T-helper 2 cell treated with Interferon-gamma antibody and Interleukin-4, amounts not matched to agents 5 μg/mL and 100 μg/mL, for 36 hours (primary cell): ENCODE measurements around the gene TESK2.
A peak's percentile ranks its signal among the peaks of the same experiment; 100 is the strongest.
"Not testable (repeated sequence)": the region's sequence is repeated elsewhere in the genome, so short reads cannot be mapped to it uniquely, and the experiment has no call there.

ENCODE experiments used
- DNase-seq: peaks from one replicate; pipeline ENCODE4 v3.0.0; 2021; ENCODE audit warnings: low spot score
- H3K27ac Mint-ChIP-seq: one replicate; pipeline ENCODE4 v1.8.0; 2021; ENCODE audit warnings: mild to moderate bottlenecking, mixed read lengths
- H3K27me3 Mint-ChIP-seq: one replicate; pipeline ENCODE4 v1.8.0; 2021; ENCODE audit warnings: low read depth, mixed read lengths
- H3K36me3 Mint-ChIP-seq: one replicate; pipeline ENCODE4 v1.8.0; 2021; ENCODE audit warnings: low read depth, mixed read lengths
- H3K4me1 Mint-ChIP-seq: one replicate; pipeline ENCODE4 v1.8.0; 2021; ENCODE audit warnings: low read depth, mixed read lengths
- H3K4me3 Mint-ChIP-seq: one replicate; pipeline ENCODE4 v1.8.0; 2022; ENCODE audit warnings: mild to moderate bottlenecking, moderate library complexity, mixed read lengths
- H3K9me3 Mint-ChIP-seq: one replicate; pipeline ENCODE4 v1.8.0; 2021; ENCODE audit warnings: mixed read lengths

Gene TESK2

GRCh38 chr1:45498279-45498678, 7.3 kb upstream of the TESK2 start:
- no peak for DNase-seq
- Mint-ChIP-seq H3K27me3 (no peaks in the 10 kb centered on the region), H3K4me1 (peaks cover 19% of the 10 kb centered on the region), H3K9me3 (no peaks in the 10 kb centered on the region), H3K36me3 (peaks cover 6% of the 10 kb centered on the region), H3K4me3 (peak overlapping the region; percentile 99), H3K27ac (no peak overlapping the region)

GRCh38 chr1:45493116-45493697, 2.2 kb upstream of the TESK2 start:
- Mint-ChIP-seq H3K27ac (no peak overlapping the region), H3K9me3 (no peaks in the 10 kb centered on the region), H3K36me3 (no peaks in the 10 kb centered on the region), H3K27me3 (peaks cover 8% of the 10 kb centered on the region), H3K4me3 (no peak overlapping the region), H3K4me1 (peaks cover 8% of the 10 kb centered on the region)
- peak; percentile 40 for DNase-seq

- no peaks in the 10 kb centered on the region for H3K9me3 Mint-ChIP-seq
- no peak for DNase-seq
- H3K27me3 Mint-ChIP-seq = peaks cover 9% of the 10 kb centered on the region
- H3K4me3 Mint-ChIP-seq = no peak overlapping the region
- no peaks in the 10 kb centered on the region for H3K36me3 Mint-ChIP-seq
- peaks cover 8% of the 10 kb centered on the region for H3K4me1 Mint-ChIP-seq
- H3K27ac Mint-ChIP-seq = no peak overlapping the region
Measured at GRCh38 chr1:45492691-45493090, 1.7 kb upstream of the TESK2 start.

- no peaks in the 10 kb centered on the region for H3K36me3 Mint-ChIP-seq
- no peaks in the 10 kb centered on the region for H3K9me3 Mint-ChIP-seq
- no peak overlapping the region for H3K27ac Mint-ChIP-seq
- no peak for DNase-seq
- H3K4me1 Mint-ChIP-seq = peaks cover 8% of the 10 kb centered on the region
- no peak overlapping the region for H3K4me3 Mint-ChIP-seq
- peaks cover 9% of the 10 kb centered on the region for H3K27me3 Mint-ChIP-seq
Measured at GRCh38 chr1:45491487-45492260, 711 bp upstream of the TESK2 start.

GRCh38 chr1:45490121-45490625, 790 bp downstream of the TESK2 start:
- Mint-ChIP-seq H3K27me3 (peaks cover 9% of the 10 kb centered on the region), H3K27ac (no peak overlapping the region), H3K4me3 (no peak overlapping the region), H3K36me3 (no peaks in the 10 kb centered on the region), H3K9me3 (no peaks in the 10 kb centered on the region), H3K4me1 (peaks cover 8% of the 10 kb centered on the region)
- no peak for DNase-seq

GRCh38 chr1:45489379-45489778, 1.6 kb downstream of the TESK2 start:
- H3K36me3 Mint-ChIP-seq, H3K9me3 Mint-ChIP-seq, H3K27me3 Mint-ChIP-seq, H3K27ac Mint-ChIP-seq, H3K4me3 Mint-ChIP-seq, H3K4me1 Mint-ChIP-seq: not testable (repeated sequence)
- DNase-seq = peak; percentile 62

GRCh38 chr1:45488666-45489377, 2.1 kb downstream of the TESK2 start:
- H3K4me1 Mint-ChIP-seq = peaks cover 8% of the 10 kb centered on the region
- no peaks in the 10 kb centered on the region for H3K9me3 Mint-ChIP-seq
- H3K27ac Mint-ChIP-seq = no peak overlapping the region
- H3K27me3 Mint-ChIP-seq = peaks cover 9% of the 10 kb centered on the region
- H3K36me3 Mint-ChIP-seq = no peaks in the 10 kb centered on the region
- DNase-seq = no peak
- H3K4me3 Mint-ChIP-seq = no peak overlapping the region

- no peak overlapping the region for H3K27ac Mint-ChIP-seq
Measured at GRCh38 chr1:45485949-45486348, 5.0 kb downstream of the TESK2 start.

GRCh38 chr1:45479039-45479748, 11.8 kb downstream of the TESK2 start:
- DNase-seq = no peak
- Mint-ChIP-seq H3K4me1 (peaks cover 3% of the 10 kb centered on the region), H3K4me3 (no peak overlapping the region), H3K36me3 (no peaks in the 10 kb centered on the region), H3K9me3 (no peaks in the 10 kb centered on the region), H3K27me3 (no peaks in the 10 kb centered on the region), H3K27ac (no peak overlapping the region)

More at GRCh38 chr1:45485949-45486348, 5.0 kb downstream of the TESK2 start:
- Mint-ChIP-seq H3K4me3 (no peak overlapping the region), H3K9me3 (no peaks in the 10 kb centered on the region), H3K4me1 (peaks cover 3% of the 10 kb centered on the region), H3K27me3 (peaks cover 9% of the 10 kb centered on the region), H3K36me3 (no peaks in the 10 kb centered on the region)
- no peak for DNase-seq

- peaks cover 3% of the 10 kb centered on the region for H3K4me1 Mint-ChIP-seq
- no peaks in the 10 kb centered on the region for H3K27me3 Mint-ChIP-seq
- H3K4me3 Mint-ChIP-seq = no peak overlapping the region
- H3K36me3 Mint-ChIP-seq = no peaks in the 10 kb centered on the region
- no peak for DNase-seq
- H3K9me3 Mint-ChIP-seq = no peaks in the 10 kb centered on the region
- H3K27ac Mint-ChIP-seq = no peak overlapping the region
Measured at GRCh38 chr1:45478121-45478814, 12.7 kb downstream of the TESK2 start.

- H3K9me3 Mint-ChIP-seq = no peaks in the 10 kb centered on the region
- H3K27me3 Mint-ChIP-seq = no peaks in the 10 kb centered on the region
- peaks cover 3% of the 10 kb centered on the region for H3K4me1 Mint-ChIP-seq
- no peak for DNase-seq
- no peaks in the 10 kb centered on the region for H3K36me3 Mint-ChIP-seq
- no peak overlapping the region for H3K27ac Mint-ChIP-seq
- no peak overlapping the region for H3K4me3 Mint-ChIP-seq
Measured at GRCh38 chr1:45477646-45478045, 13.3 kb downstream of the TESK2 start.

- H3K36me3 Mint-ChIP-seq, H3K9me3 Mint-ChIP-seq, H3K27me3 Mint-ChIP-seq, H3K27ac Mint-ChIP-seq, H3K4me1 Mint-ChIP-seq, H3K4me3 Mint-ChIP-seq, DNase-seq: not testable (repeated sequence)
Measured at GRCh38 chr1:45474194-45474593, 16.8 kb downstream of the TESK2 start.

- Mint-ChIP-seq H3K4me3 (no peak overlapping the region), H3K27me3 (no peaks in the 10 kb centered on the region), H3K4me1 (no peaks in the 10 kb centered on the region), H3K9me3 (no peaks in the 10 kb centered on the region), H3K36me3 (no peaks in the 10 kb centered on the region), H3K27ac (no peak overlapping the region)
- no peak for DNase-seq
Measured at GRCh38 chr1:45473302-45473701, 17.7 kb downstream of the TESK2 start.
